Esophagus muscularis mucosa (tissue), 4 donors: Measurements from ENCODE around the gene IFNA2.
"Not testable (repeated sequence)": the region's sequence is repeated elsewhere in the genome, so short reads cannot be mapped to it uniquely, and the experiment has no call there.

Experiments used
- EP300 ChIP-seq: sonication (generic); formaldehyde crosslinking; IDR thresholded peaks from one replicate; pipeline ENCODE4 v1.6.1; 2017; ENCODE audit warnings: antibody characterized with exemption
- POLR2A ChIP-seq: fragments of 450-650 bp; IDR thresholded peaks from one replicate; pipeline ENCODE4 v1.6.1; 2017; ENCODE audit warnings: antibody characterized with exemption, moderate library complexity, mild to moderate bottlenecking, low read depth
- POLR2AphosphoS5 ChIP-seq, 2 donors: sonication (generic); formaldehyde crosslinking; IDR thresholded peaks; one replicate each; pipeline ENCODE4 v1.6.1; 2017; ENCODE audit warnings: antibody characterized with exemption in 2 of 2
- TF ChIP-seq, protein P1 (sequence below), 3 experiments: fragments of 200-600 bp in 2 of 3; fragments of 450-650 bp in 1 of 3; sonication (generic) in 2 of 3; IDR thresholded peaks; one replicate each; pipeline ENCODE4 v1.5.1; 2017 to 2019; ENCODE audit warnings: antibody characterized with exemption in 3 of 3, mild to moderate bottlenecking in 2 of 3, moderate library complexity in 1 of 3

GRCh38 chr9:21367169-21367568 is 18.0 kb downstream of the IFNA2 start:
- TF ChIP-seq, protein P1, sequence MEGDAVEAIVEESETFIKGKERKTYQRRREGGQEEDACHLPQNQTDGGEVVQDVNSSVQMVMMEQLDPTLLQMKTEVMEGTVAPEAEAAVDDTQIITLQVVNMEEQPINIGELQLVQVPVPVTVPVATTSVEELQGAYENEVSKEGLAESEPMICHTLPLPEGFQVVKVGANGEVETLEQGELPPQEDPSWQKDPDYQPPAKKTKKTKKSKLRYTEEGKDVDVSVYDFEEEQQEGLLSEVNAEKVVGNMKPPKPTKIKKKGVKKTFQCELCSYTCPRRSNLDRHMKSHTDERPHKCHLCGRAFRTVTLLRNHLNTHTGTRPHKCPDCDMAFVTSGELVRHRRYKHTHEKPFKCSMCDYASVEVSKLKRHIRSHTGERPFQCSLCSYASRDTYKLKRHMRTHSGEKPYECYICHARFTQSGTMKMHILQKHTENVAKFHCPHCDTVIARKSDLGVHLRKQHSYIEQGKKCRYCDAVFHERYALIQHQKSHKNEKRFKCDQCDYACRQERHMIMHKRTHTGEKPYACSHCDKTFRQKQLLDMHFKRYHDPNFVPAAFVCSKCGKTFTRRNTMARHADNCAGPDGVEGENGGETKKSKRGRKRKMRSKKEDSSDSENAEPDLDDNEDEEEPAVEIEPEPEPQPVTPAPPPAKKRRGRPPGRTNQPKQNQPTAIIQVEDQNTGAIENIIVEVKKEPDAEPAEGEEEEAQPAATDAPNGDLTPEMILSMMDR (IDR thresholded peaks at IDR 0.05), result not testable (repeated sequence)
- not testable (repeated sequence) for TF ChIP-seq EP300; POLR2A; POLR2AphosphoS5 (IDR thresholded peaks at IDR 0.05)
